Measurements from ENCODE around the gene PDE4D. TPM values are rescaled to one million over a fixed set of nuclear protein-coding genes. Genes with fewer than 3 reads are reported as not detected.

Gene PDE4D
- polyA plus RNA-seq, 1 donor (not counting 4 experiments of a cell fraction or from before 2014, with no cell fraction given), result 3.6 TPM

GRCh38 chr5:59873113-59873512 lies 20.4 kb downstream of the PDE4D start:
- FAIRE-seq (no peak), DNase-seq (ENCODE audit: low read depth, low spot score) (no peak)
- Histone ChIP-seq H3K79me2 (ENCODE audit: control insufficient read depth, insufficient read depth, low read length) (no peaks in the 10 kb centered on the region), H2AFZ (ENCODE audit: control insufficient read depth, low read length) (no peak overlapping the region), H3K4me3 (ENCODE audit: control insufficient read depth in 2 of 3, extremely low read depth in 1 of 3, insufficient read depth in 2 of 3, low read depth in 1 of 3, low read length in 3 of 3) (no peak overlapping the region), H3K4me1 (ENCODE audit: control insufficient read depth, extremely low read depth, insufficient read depth, low read length) (no peaks in the 10 kb centered on the region), H3K36me3 (ENCODE audit: control insufficient read depth in 2 of 2, extremely low read depth in 1 of 2, insufficient read depth in 2 of 2, low read length in 2 of 2) (no peaks in the 10 kb centered on the region), H3K27me3 (ENCODE audit: control insufficient read depth, extremely low read depth, insufficient read depth, low read length) (peaks cover 4% of the 10 kb centered on the region), H3K4me2 (ENCODE audit: control insufficient read depth, extremely low read depth, insufficient read depth, low read depth, low read length) (no peak overlapping the region), H3K9me1 (ENCODE audit: control insufficient read depth, extremely low read depth, insufficient read depth, low read length) (no peaks in the 10 kb centered on the region), H3K9me3 (ENCODE audit: control insufficient read depth, low read depth, low read length) (no peaks in the 10 kb centered on the region), H4K20me1 (ENCODE audit: control insufficient read depth, extremely low read depth, insufficient read depth, low read length) (no peaks in the 10 kb centered on the region), H3K9ac (ENCODE audit: control insufficient read depth, extremely low read depth, insufficient read depth, low read length) (no peak overlapping the region), H3K27ac (ENCODE audit: control insufficient read depth, insufficient read depth, low read length) (no peak overlapping the region)
- dilution Hi-C loops (cut with MboI; ENCODE audit: extremely low pct_ligation_motif_present, low sequenced_read_pairs), result no loop called here
- no peak for TF ChIP-seq EZH2 (IDR thresholded peaks at IDR 0.05; ENCODE audit: low read length)
- TF ChIP-seq CTCF (optimal IDR thresholded peaks at IDR 0.05 in 1 of 3, IDR thresholded peaks at IDR 0.05 in 1 of 3, conservative IDR thresholded peaks at IDR 0.05 in 1 of 3; ENCODE audit: extremely low read depth in 1 of 3, insufficient read depth in 2 of 3, low read length in 3 of 3), result no peak

GRCh38 chr5:59866661-59867060 lies 26.9 kb downstream of the PDE4D start:
- no peak overlapping the region for H3K9ac ChIP-seq (ENCODE audit: control insufficient read depth, extremely low read depth, insufficient read depth, low read length)
- no peaks in the 10 kb centered on the region for H3K27me3 ChIP-seq (ENCODE audit: control insufficient read depth, extremely low read depth, insufficient read depth, low read length)
- H3K79me2 ChIP-seq (ENCODE audit: control insufficient read depth, insufficient read depth, low read length), result no peaks in the 10 kb centered on the region
- no peaks in the 10 kb centered on the region for H3K9me3 ChIP-seq (ENCODE audit: control insufficient read depth, low read depth, low read length)
- no peaks in the 10 kb centered on the region for H4K20me1 ChIP-seq (ENCODE audit: control insufficient read depth, extremely low read depth, insufficient read depth, low read length)
- TF ChIP-seq CTCF (optimal IDR thresholded peaks at IDR 0.05 in 1 of 3, IDR thresholded peaks at IDR 0.05 in 1 of 3, conservative IDR thresholded peaks at IDR 0.05 in 1 of 3; ENCODE audit: extremely low read depth in 1 of 3, insufficient read depth in 2 of 3, low read length in 3 of 3), result no peak
- no peak for TF ChIP-seq EZH2 (IDR thresholded peaks at IDR 0.05; ENCODE audit: low read length)
- dilution Hi-C loops (cut with MboI; ENCODE audit: extremely low pct_ligation_motif_present, low sequenced_read_pairs), result no loop called here
- H3K4me2 ChIP-seq (ENCODE audit: control insufficient read depth, extremely low read depth, insufficient read depth, low read depth, low read length), result no peak overlapping the region
- H3K9me1 ChIP-seq (ENCODE audit: control insufficient read depth, extremely low read depth, insufficient read depth, low read length), result no peaks in the 10 kb centered on the region
- no peaks in the 10 kb centered on the region for H3K4me1 ChIP-seq (ENCODE audit: control insufficient read depth, extremely low read depth, insufficient read depth, low read length)
- DNase-seq (ENCODE audit: low read depth, low spot score), result no peak
- no peak overlapping the region for H2AFZ ChIP-seq (ENCODE audit: control insufficient read depth, low read length)
- no peaks in the 10 kb centered on the region for H3K36me3 ChIP-seq (ENCODE audit: control insufficient read depth in 2 of 2, extremely low read depth in 1 of 2, insufficient read depth in 2 of 2, low read length in 2 of 2)
- no peak for FAIRE-seq
- H3K27ac ChIP-seq (ENCODE audit: control insufficient read depth, insufficient read depth, low read length), result no peak overlapping the region
- H3K4me3 ChIP-seq (ENCODE audit: control insufficient read depth in 2 of 3, extremely low read depth in 1 of 3, insufficient read depth in 2 of 3, low read depth in 1 of 3, low read length in 3 of 3), result no peak overlapping the region
